ENCODE measurements around the gene VTN. TPM values are rescaled to one million over a fixed set of nuclear protein-coding genes. Genes with fewer than 3 reads are reported as not detected.

Gene VTN
- total RNA-seq, 1 experiment from 2014 or later: not detected

GRCh38 chr17:28347261-28347891 lies 22.7 kb downstream of the VTN start:
- intact Hi-C loops (cut with micrococcal nuclease; ENCODE audit: unreplicated experiment): no loop called here
- H3K27me3 Mint-ChIP-seq (ENCODE audit: unreplicated experiment): no peaks in the 10 kb centered on the region
- BruUV-seq (replicated peaks): TSS peak; percentile 34
- H3K4me1 Mint-ChIP-seq (ENCODE audit: low read depth, unreplicated experiment): peaks cover 21% of the 10 kb centered on the region
- TF ChIP-seq, protein P1, sequence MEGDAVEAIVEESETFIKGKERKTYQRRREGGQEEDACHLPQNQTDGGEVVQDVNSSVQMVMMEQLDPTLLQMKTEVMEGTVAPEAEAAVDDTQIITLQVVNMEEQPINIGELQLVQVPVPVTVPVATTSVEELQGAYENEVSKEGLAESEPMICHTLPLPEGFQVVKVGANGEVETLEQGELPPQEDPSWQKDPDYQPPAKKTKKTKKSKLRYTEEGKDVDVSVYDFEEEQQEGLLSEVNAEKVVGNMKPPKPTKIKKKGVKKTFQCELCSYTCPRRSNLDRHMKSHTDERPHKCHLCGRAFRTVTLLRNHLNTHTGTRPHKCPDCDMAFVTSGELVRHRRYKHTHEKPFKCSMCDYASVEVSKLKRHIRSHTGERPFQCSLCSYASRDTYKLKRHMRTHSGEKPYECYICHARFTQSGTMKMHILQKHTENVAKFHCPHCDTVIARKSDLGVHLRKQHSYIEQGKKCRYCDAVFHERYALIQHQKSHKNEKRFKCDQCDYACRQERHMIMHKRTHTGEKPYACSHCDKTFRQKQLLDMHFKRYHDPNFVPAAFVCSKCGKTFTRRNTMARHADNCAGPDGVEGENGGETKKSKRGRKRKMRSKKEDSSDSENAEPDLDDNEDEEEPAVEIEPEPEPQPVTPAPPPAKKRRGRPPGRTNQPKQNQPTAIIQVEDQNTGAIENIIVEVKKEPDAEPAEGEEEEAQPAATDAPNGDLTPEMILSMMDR (IDR thresholded peaks at IDR 0.05; ENCODE audit: unreplicated experiment): no peak
- peak; percentile 63 for DNase-seq
- CTCF ChIA-PET: interaction anchor here (1.0 to 2.0 kb wide), 4 partner anchors 10 to 96 kb away, joined by 3 to 9 read pairs (median 6); partner anchors contain the start of genes POLDIP2 and TNFAIP1
- no peaks in the 10 kb centered on the region for H3K9me3 Mint-ChIP-seq (ENCODE audit: low read depth, unreplicated experiment)
- H3K27ac Mint-ChIP-seq (ENCODE audit: unreplicated experiment): peak overlapping the region; percentile 82
- no peak overlapping the region for H3K4me3 Mint-ChIP-seq (ENCODE audit: low read depth, unreplicated experiment)
- H3K36me3 Mint-ChIP-seq (ENCODE audit: insufficient read depth, unreplicated experiment): peaks cover 58% of the 10 kb centered on the region

DNA sequence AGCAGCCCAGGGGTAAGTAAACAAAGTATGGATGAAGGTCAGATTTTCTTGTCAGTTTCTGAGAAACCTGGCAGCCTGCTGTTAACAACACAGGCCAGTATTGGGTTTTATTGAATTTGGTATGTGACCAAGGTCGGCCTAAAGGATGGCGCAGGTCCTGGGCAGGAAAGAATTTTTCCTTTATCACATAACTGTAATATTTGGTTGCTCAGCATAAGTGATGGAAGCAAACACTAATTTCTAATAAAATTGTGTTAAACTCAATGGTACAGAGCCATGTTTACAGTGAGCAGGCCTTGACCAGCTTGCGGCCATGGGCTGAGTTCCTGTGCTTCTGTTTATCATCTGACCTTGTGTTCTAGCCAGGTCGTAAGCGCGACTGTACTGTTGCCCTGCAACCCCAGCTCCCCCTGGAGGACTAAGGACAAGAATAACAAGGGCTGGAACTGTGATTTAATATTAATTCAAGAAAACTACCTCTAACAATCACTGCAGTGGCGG lies 23.3 kb downstream of the VTN start:
- TF ChIP-seq, protein P1 (IDR thresholded peaks at IDR 0.05; ENCODE audit: unreplicated experiment): peak; percentile 21
- TSS peak; percentile 3 for BruUV-seq (replicated peaks)
- peaks cover 21% of the 10 kb centered on the region for H3K4me1 Mint-ChIP-seq (ENCODE audit: low read depth, unreplicated experiment)
- DNase-seq: peak; percentile 37
- intact Hi-C loops (cut with micrococcal nuclease; ENCODE audit: unreplicated experiment): no loop called here
- peaks cover 58% of the 10 kb centered on the region for H3K36me3 Mint-ChIP-seq (ENCODE audit: insufficient read depth, unreplicated experiment)
- H3K9me3 Mint-ChIP-seq (ENCODE audit: low read depth, unreplicated experiment): no peaks in the 10 kb centered on the region
- no peak overlapping the region for H3K4me3 Mint-ChIP-seq (ENCODE audit: low read depth, unreplicated experiment)
- H3K27ac Mint-ChIP-seq (ENCODE audit: unreplicated experiment): peak overlapping the region; percentile 82
- CTCF ChIA-PET: interaction anchor here (1.0 to 2.0 kb wide), 4 partner anchors 11 to 95 kb away, joined by 3 to 9 read pairs (median 6); partner anchors contain the start of genes POLDIP2 and TNFAIP1
- no peaks in the 10 kb centered on the region for H3K27me3 Mint-ChIP-seq (ENCODE audit: unreplicated experiment)

GRCh38 chr17:28346199-28346580 lies 23.9 kb downstream of the VTN start:
- Mint-ChIP-seq H3K4me1 (ENCODE audit: low read depth, unreplicated experiment) (peaks cover 21% of the 10 kb centered on the region), H3K27me3 (ENCODE audit: unreplicated experiment) (no peaks in the 10 kb centered on the region), H3K27ac (ENCODE audit: unreplicated experiment) (no peak overlapping the region), H3K9me3 (ENCODE audit: low read depth, unreplicated experiment) (no peaks in the 10 kb centered on the region), H3K4me3 (ENCODE audit: low read depth, unreplicated experiment) (no peak overlapping the region), H3K36me3 (ENCODE audit: insufficient read depth, unreplicated experiment) (peaks cover 60% of the 10 kb centered on the region)
- TF ChIP-seq, protein P1 (IDR thresholded peaks at IDR 0.05; ENCODE audit: unreplicated experiment): no peak
- DNase-seq: no peak
- CTCF ChIA-PET: interaction anchor here (1.1 to 2.0 kb wide), 3 partner anchors 10 to 22 kb away, joined by 3 to 9 read pairs (median 8); partner anchors contain the start of genes POLDIP2 and TNFAIP1
- BruUV-seq (replicated peaks): no TSS peak
- intact Hi-C loops (cut with micrococcal nuclease; ENCODE audit: unreplicated experiment): no loop called here

DNA sequence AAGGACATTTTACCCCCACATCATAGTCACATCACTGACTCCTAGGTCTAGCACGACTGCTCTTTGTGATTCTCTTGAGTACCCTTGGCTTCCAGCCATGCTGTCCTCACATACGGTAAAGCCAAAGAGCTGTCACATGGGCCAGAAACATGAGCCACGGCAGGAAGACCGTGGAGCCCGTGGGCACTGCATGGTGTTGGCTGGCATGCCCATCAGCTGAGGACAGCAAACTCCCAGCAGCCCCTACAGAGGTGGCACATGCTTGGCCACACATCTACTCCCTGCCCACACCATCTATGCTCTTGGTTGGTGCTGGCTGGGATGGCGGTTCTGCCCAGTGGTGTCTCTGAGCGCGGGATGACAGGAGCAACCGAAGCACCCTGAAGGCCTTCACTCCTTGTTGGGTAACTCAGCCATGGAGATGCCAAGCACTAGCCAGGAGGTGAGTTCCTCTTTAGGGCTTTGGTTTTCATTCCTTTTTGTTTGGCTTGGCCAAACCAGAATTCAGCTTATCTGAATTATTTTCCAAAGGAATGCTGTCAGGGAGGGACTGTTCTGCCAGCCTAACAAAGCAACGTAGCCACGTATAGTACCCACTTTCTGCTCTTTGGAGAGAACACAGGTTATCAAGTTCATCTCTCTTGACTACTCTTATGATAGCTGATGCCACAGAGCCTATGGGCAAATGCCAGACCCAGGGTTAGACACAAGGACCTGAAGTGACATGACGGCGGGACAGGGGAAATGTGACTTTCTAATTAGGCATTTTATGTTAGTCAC lies 24.5 kb downstream of the VTN start:
- no peaks in the 10 kb centered on the region for H3K9me3 Mint-ChIP-seq (ENCODE audit: low read depth, unreplicated experiment)
- no peak overlapping the region for H3K27ac Mint-ChIP-seq (ENCODE audit: unreplicated experiment)
- no peaks in the 10 kb centered on the region for H3K27me3 Mint-ChIP-seq (ENCODE audit: unreplicated experiment)
- TF ChIP-seq, protein P1 (IDR thresholded peaks at IDR 0.05; ENCODE audit: unreplicated experiment): no peak
- intact Hi-C loops (cut with micrococcal nuclease; ENCODE audit: unreplicated experiment): no loop called here
- peaks cover 21% of the 10 kb centered on the region for H3K4me1 Mint-ChIP-seq (ENCODE audit: low read depth, unreplicated experiment)
- BruUV-seq (replicated peaks): no TSS peak
- CTCF ChIA-PET: no interaction called here
- no peak overlapping the region for H3K4me3 Mint-ChIP-seq (ENCODE audit: low read depth, unreplicated experiment)
- no peak for DNase-seq
- H3K36me3 Mint-ChIP-seq (ENCODE audit: insufficient read depth, unreplicated experiment): peaks cover 59% of the 10 kb centered on the region

Data from Calu3 (cell line).